Spleen (tissue), 11 donors: ENCODE data around the gene TPTE2. TPM values are rescaled to one million over a fixed set of nuclear protein-coding genes. Genes with fewer than 3 reads are reported as not detected.

Source experiments
- DNase-seq: peaks from one replicate; pipeline ENCODE4 v3.0.0-alpha.2; 2020
- H3K27ac ChIP-seq, 8 donors: fragments of 200-600 bp; sonication (generic) in 7 of 8; 1 replicate in 4 of 8; 2 replicates in 4 of 8; pipeline versions ENCODE4 v1.5.0 to v1.8.0; 2016 to 2021; ENCODE audit warnings: inconsistent platforms in 4 of 8, mild to moderate bottlenecking in 4 of 8, moderate library complexity in 1 of 8
- H3K27me3 ChIP-seq, 7 donors: fragments of 200-600 bp; sonication (generic) in 6 of 7; replicated peaks in 1 of 7; 1 replicate in 4 of 7; 2 replicates in 3 of 7; pipeline versions ENCODE4 v1.5.0 to v1.8.0; 2016 to 2021; ENCODE audit warnings: inconsistent platforms in 3 of 7, mild to moderate bottlenecking in 1 of 7
- H3K36me3 ChIP-seq, 6 donors: fragments of 200-600 bp; sonication (generic) in 5 of 6; 1 replicate in 4 of 6; 2 replicates in 2 of 6; pipeline versions ENCODE4 v1.5.0 to v1.8.0; 2016 to 2021; ENCODE audit warnings: inconsistent platforms in 2 of 6
- H3K4me1 ChIP-seq, 6 donors: fragments of 200-600 bp; sonication (generic) in 5 of 6; 1 replicate in 3 of 6; 2 replicates in 3 of 6; pipeline versions ENCODE4 v1.5.0 to v1.8.0; 2016 to 2021; ENCODE audit warnings: inconsistent platforms in 3 of 6
- H3K4me3 ChIP-seq, 8 donors: fragments of 200-600 bp; sonication (generic) in 7 of 8; 1 replicate in 4 of 8; 2 replicates in 4 of 8; pipeline versions ENCODE4 v1.5.0 to v1.8.0; 2016 to 2021; ENCODE audit warnings: inconsistent platforms in 4 of 8, mild to moderate bottlenecking in 4 of 8, moderate library complexity in 2 of 8
- H3K9me3 ChIP-seq, 8 donors: fragments of 200-600 bp; sonication (generic) in 7 of 8; 1 replicate in 4 of 8; 2 replicates in 4 of 8; pipeline versions ENCODE4 v1.5.0 to v1.8.0; 2016 to 2021; ENCODE audit warnings: inconsistent platforms in 4 of 8
- POLR2A ChIP-seq, 3 donors: fragments of 450-650 bp; IDR thresholded peaks; one replicate each; pipeline ENCODE4 v1.5.1; 2017; ENCODE audit warnings: antibody characterized with exemption in 3 of 3, mild to moderate bottlenecking in 1 of 3
- WGBS, 5 donors: extraction: QIAGEN DNeasy Blood & Tissue Kit in 3 of 5; methylation state at CpG; one replicate each; pipeline versions ENCODE4 v1.1.5 to v1.1.7; 2013 to 2018; 5-methylcytosine and 5-hydroxymethylcytosine counted together
- intact Hi-C: fragments of 100-400 bp; cut with DNase I; formaldehyde crosslinking; loops from one replicate; pipeline ENCODE4 v1.15.0; 2023; ENCODE audit warnings: low total_unique reads
- polyA plus RNA-seq, 3 donors: library from polyadenylated mRNA; stranded (reverse); fragments of 200-250 nt; gene quantifications; one replicate each; pipeline ENCODE4 v1.2.1, GENCODE V29; 2013
- total RNA-seq, 7 donors: library from RNA; depleted of rRNA in 3 of 7; stranded (reverse); fragments of >200 nt in 3 of 7; fragmentation: NEBNext Ultra II Directional in 4 of 7; extraction: Animal tissue kit (Norgen Biotek cat#: 25700) in 4 of 7; gene quantifications; one replicate each; pipeline versions ENCODE4 v1.1.0 to v1.2.1, GENCODE V29; 2016 to 2021
- donor health status: healthy with polysubstance abuse.
- donor health status: DM: no; HTN: no; CAD: no; lungs with moderate emphysema.
- donor health status: DM: no; HTN: no; CAD: no.
- donor health status: Bipolar disorder and iron deficiency.
- donor health status: healthy.
- donor health status: DM: no; HTN: no; CAD: no.
- donor health status: DM: yes; HTN: yes; CAD: no.

Gene TPTE2
- total and polyA plus RNA-seq, 10 donors: 0.17 to 1.4 (median 0.26) TPM; not detected in 2

- H3K27me3 ChIP-seq: no peaks in the 10 kb centered on the region
- H3K9me3 ChIP-seq: peaks cover 0 to 9% (median 0%) of the 10 kb centered on the region in 8 donors
- no peak overlapping the region for H3K4me3 ChIP-seq
- no peak for TF ChIP-seq POLR2A (IDR thresholded peaks at IDR 0.05)
- 70 to 85% (median 75%) methylated on average over 12 to 30 of the region's 30 CpGs for WGBS, 5 donors
- no peaks in the 10 kb centered on the region for H3K4me1 ChIP-seq
- intact Hi-C loops: no loop called here
- no peak for DNase-seq
- H3K36me3 ChIP-seq: no peaks in the 10 kb centered on the region
- H3K27ac ChIP-seq: no peak overlapping the region
These were observed 179.2 kb downstream of the TPTE2 start for GRCh38 chr13:19382111-19382510.

Other genes with a start within 250 kb of the TPTE2 start
- 10 to 100 TPM; 38.7 to 59.6 (median 47.7) TPM for gene MPHOSPH8, start 72.1 kb upstream of the TPTE2 start, total RNA-seq
- gene MPHOSPH8, start 72.1 kb upstream of the TPTE2 start, polyA plus RNA-seq: 10 to 100 TPM; 16.6 to 32.2 (median 25.5) TPM
- gene PSPC1, start 221.4 kb upstream of the TPTE2 start, total RNA-seq: 10 to 100 TPM; 52.9 to 79.8 (median 64.5) TPM
- 10 to 100 TPM; 32.7 to 52.5 (median 39.5) TPM for gene PSPC1, start 221.4 kb upstream of the TPTE2 start, polyA plus RNA-seq